Measurements from ENCODE around the gene PEX7.
"Not testable (repeated sequence)": the region's sequence is repeated elsewhere in the genome, so short reads cannot be mapped to it uniquely, and the experiment has no call there.

Gene PEX7

GRCh38 chr6:136790411-136791295, 31.7 kb upstream of the PEX7 start:
- no peak for DNase-seq

- DNase-seq = peak in 1 of 2 donors; percentile 58
These were observed 30.9 kb upstream of the PEX7 start for GRCh38 chr6:136791296-136792094.

- no peak for DNase-seq
These were observed 30.3 kb upstream of the PEX7 start for GRCh38 chr6:136792095-136792409.

- peak; percentile 78 to 80 for DNase-seq
These were observed 29.8 kb upstream of the PEX7 start, which contains the start of gene MAP3K5 for GRCh38 chr6:136792410-136793262. Gene MAP3K5, minus strand, starts transcription at chr6:136792477. Its CDS starts 320 bp downstream, at chr6:136792157.

GRCh38 chr6:136793363-136793762, 29.0 kb upstream of the PEX7 start:
- no peak for DNase-seq

- no peak for DNase-seq
These were observed 27.0 kb upstream of the PEX7 start for GRCh38 chr6:136795386-136795785.

- no peak for DNase-seq
These were observed 26.4 kb upstream of the PEX7 start for GRCh38 chr6:136795996-136796395.

GRCh38 chr6:136798044-136798443, 24.3 kb upstream of the PEX7 start:
- no peak for DNase-seq

GRCh38 chr6:136801581-136801980, 20.8 kb upstream of the PEX7 start:
- no peak for DNase-seq

- DNase-seq = no peak
These were observed 18.8 kb upstream of the PEX7 start for GRCh38 chr6:136803608-136804007.

GRCh38 chr6:136809091-136809860, 13.1 kb upstream of the PEX7 start:
- no peak for DNase-seq

GRCh38 chr6:136811272-136811671, 11.1 kb upstream of the PEX7 start:
- DNase-seq = no peak

- no peak for DNase-seq
These were observed 10.2 kb upstream of the PEX7 start for GRCh38 chr6:136812174-136812573.

- not testable (repeated sequence) for DNase-seq
These were observed 6.8 kb upstream of the PEX7 start for GRCh38 chr6:136815608-136816007.

GRCh38 chr6:136816656-136817055, 5.7 kb upstream of the PEX7 start:
- no peak for DNase-seq

GRCh38 chr6:136820561-136820960, 1.8 kb upstream of the PEX7 start:
- no peak for DNase-seq

GRCh38 chr6:136822046-136822375, 381 bp upstream of the PEX7 start:
- no peak for DNase-seq

- DNase-seq = no peak
These were observed 802 bp downstream of the PEX7 start for GRCh38 chr6:136823128-136823660.

- DNase-seq = no peak
These were observed 3.8 kb downstream of the PEX7 start for GRCh38 chr6:136826216-136826615.

- DNase-seq = no peak
These were observed 9.6 kb downstream of the PEX7 start for GRCh38 chr6:136831873-136832562.

GRCh38 chr6:136840276-136841001, 18.0 kb downstream of the PEX7 start:
- no peak for DNase-seq
